IMR-90 (cell line): Measurements from ENCODE around the gene CDC42BPG. TPM values are rescaled to one million over a fixed set of nuclear protein-coding genes. Genes with fewer than 3 reads are reported as not detected.

ENCODE experiments used
- ATAC-seq: fragments of 200-7000 bp; cut with Tn5 transposase; 2 replicates; pipeline ENCODE4 v1.9.1; 2020; ENCODE audit warnings: low read depth, mild to moderate bottlenecking, moderate library complexity
- BruUV-seq: library from RNA; stranded (reverse); fragments of 400-500 nt; replicated peaks from 2 replicates; lab custom pipeline; 2021; lab: Mats Ljungman, UMichigan
- CTCF ChIA-PET: fragments of 300-600 bp; formaldehyde crosslinking; extraction: SDS; loops from one replicate; lab custom pipeline; 2021; ENCODE audit warnings: antibody characterized with exemption; lab: Yijun Ruan, JAX
- POLR2A ChIA-PET: fragments of 300-600 bp; sonication (Branson Sonifier 250); formaldehyde crosslinking; loops from one replicate; lab custom pipeline; 2022; ENCODE audit warnings: antibody characterized with exemption; ENCODE audit not compliant: unreplicated experiment; lab: Charles Lee
- DNase-seq: peaks from one replicate; pipeline ENCODE4 v3.0.0; 2013
- H2AFZ ChIP-seq: replicated peaks from 2 replicates; pipeline ENCODE3; 2013; ENCODE audit warnings: low read length, mild to moderate bottlenecking; ENCODE audit not compliant: poor library complexity
- H2AK5ac ChIP-seq: 2 replicates; pipeline ENCODE4 v1.6.1; 2013; ENCODE audit warnings: low read depth, low read length, inconsistent platforms
- H2AK9ac ChIP-seq: replicated peaks from 2 replicates; pipeline ENCODE3; 2013; ENCODE audit warnings: mild to moderate bottlenecking, low read depth, low read length, moderate library complexity; ENCODE audit not compliant: poor library complexity
- H2BK120ac ChIP-seq: 2 replicates; pipeline ENCODE4 v1.6.1; 2013; ENCODE audit warnings: low read depth, low read length, inconsistent platforms
- H2BK15ac ChIP-seq: 3 replicates; pipeline ENCODE4 v1.6.1; 2013; ENCODE audit warnings: low read depth, low read length, inconsistent platforms
- H2BK20ac ChIP-seq: 2 replicates; pipeline ENCODE4 v1.6.1; 2013; ENCODE audit warnings: low read depth, mild to moderate bottlenecking, inconsistent platforms, low read length, moderate library complexity
- H2BK5ac ChIP-seq: 2 replicates; pipeline ENCODE4 v1.6.1; 2013; ENCODE audit warnings: mild to moderate bottlenecking, low read depth, low read length, inconsistent platforms; ENCODE audit not compliant: poor library complexity, severe bottlenecking
- H3K14ac ChIP-seq: replicated peaks from 2 replicates; pipeline ENCODE4 v1.6.1; 2013; ENCODE audit warnings: low read depth, low read length, inconsistent platforms
- H3K18ac ChIP-seq: 2 replicates; pipeline ENCODE4 v1.6.1; 2013; ENCODE audit warnings: low read depth, low read length, control low read depth
- H3K23ac ChIP-seq: 2 replicates; pipeline ENCODE4 v1.6.1; 2013; ENCODE audit warnings: low read depth, low read length, inconsistent platforms
- H3K27ac ChIP-seq: 2 replicates; pipeline ENCODE4 v1.5.1; 2013; ENCODE audit warnings: mild to moderate bottlenecking, control low read depth, low read length; ENCODE audit not compliant: insufficient read depth
- H3K27me3 ChIP-seq: 2 replicates; pipeline ENCODE4 v1.6.1; 2013; ENCODE audit warnings: low read length; ENCODE audit not compliant: control insufficient read depth, insufficient read depth
- H3K36me3 ChIP-seq: 2 replicates; pipeline ENCODE4 v1.6.1; 2013; ENCODE audit warnings: low read length, mixed read lengths; ENCODE audit not compliant: control insufficient read depth, insufficient read depth
- H3K4ac ChIP-seq: 2 replicates; pipeline ENCODE4 v1.6.1; 2013; ENCODE audit warnings: low read depth, low read length, inconsistent platforms
- H3K4me1 ChIP-seq: 2 replicates; pipeline ENCODE4 v1.6.1; 2013; ENCODE audit warnings: low read length, mixed read lengths; ENCODE audit not compliant: control insufficient read depth, insufficient read depth
- H3K4me2 ChIP-seq: 2 replicates; pipeline ENCODE4 v1.6.1; 2013; ENCODE audit warnings: low read depth, mild to moderate bottlenecking, control low read depth, low read length, moderate library complexity
- H3K4me3 ChIP-seq: 2 replicates; pipeline ENCODE4 v1.5.1; 2013; ENCODE audit warnings: low read depth, mild to moderate bottlenecking, control low read depth, low read length, moderate library complexity; ENCODE audit not compliant: insufficient read depth
- H3K56ac ChIP-seq: 2 replicates; pipeline ENCODE4 v1.6.1; 2013; ENCODE audit warnings: low read length, inconsistent platforms; ENCODE audit not compliant: insufficient read depth; ENCODE audit errors: extremely low read depth
- H3K79me1 ChIP-seq, 2 experiments: 2 replicates each; pipeline ENCODE4 v1.6.1; 2013; ENCODE audit warnings: low read length in 2 of 2, inconsistent platforms in 1 of 2, low read depth in 1 of 2
- H3K9ac ChIP-seq: 2 replicates; pipeline ENCODE4 v1.6.1; 2013; ENCODE audit warnings: low read depth, low read length, control low read depth
- H3K9me1 ChIP-seq: 2 replicates; pipeline ENCODE4 v1.6.1; 2013; ENCODE audit warnings: low read length, inconsistent platforms; ENCODE audit not compliant: insufficient read depth
- H3K9me3 ChIP-seq: 2 replicates; pipeline ENCODE4 v1.6.1; 2013; ENCODE audit warnings: low read length; ENCODE audit not compliant: control insufficient read depth, insufficient read depth
- H4K20me1 ChIP-seq: 2 replicates; pipeline ENCODE4 v1.6.1; 2013; ENCODE audit warnings: low read length, inconsistent platforms; ENCODE audit not compliant: insufficient read depth
- H4K5ac ChIP-seq: 2 replicates; pipeline ENCODE4 v1.6.1; 2013; ENCODE audit warnings: mild to moderate bottlenecking, low read depth, low read length, control low read depth
- H4K8ac ChIP-seq, 2 experiments: 2 replicates each; pipeline ENCODE4 v1.6.1; 2013; ENCODE audit warnings: low read depth in 2 of 2, low read length in 2 of 2, control low read depth in 1 of 2, inconsistent platforms in 1 of 2
- H4K91ac ChIP-seq: 2 replicates; pipeline ENCODE4 v1.6.1; 2013; ENCODE audit warnings: low read depth, low read length, inconsistent platforms; ENCODE audit not compliant: insufficient read depth
- BHLHE40 ChIP-seq: fragments of 150-350 bp; IDR thresholded peaks from 2 replicates; pipeline ENCODE4 v1.6.1; 2016; ENCODE audit warnings: mild to moderate bottlenecking, low read depth, low read length
- CEBPB ChIP-seq: IDR thresholded peaks from 2 replicates; pipeline ENCODE4 v1.6.1; 2012; ENCODE audit warnings: low read depth, low read length, improper control_type of control experiment
- CHD1 ChIP-seq: IDR thresholded peaks from 2 replicates; pipeline ENCODE4 v1.6.1; 2012; ENCODE audit warnings: low read depth, low read length, improper control_type of control experiment
- CTCF ChIP-seq: conservative IDR thresholded peaks from 2 replicates; pipeline ENCODE4 v1.5.1; 2012; ENCODE audit warnings: mild to moderate bottlenecking, low read depth, low read length, improper control_type of control experiment
- ELK1 ChIP-seq: fragments of 150-350 bp; IDR thresholded peaks from 2 replicates; pipeline ENCODE4 v1.6.1; 2016; ENCODE audit warnings: low read depth, mild to moderate bottlenecking, low read length, moderate library complexity, borderline replicate concordance
- MAZ ChIP-seq: IDR thresholded peaks from 2 replicates; pipeline ENCODE4 v1.6.1; 2012; ENCODE audit warnings: low read depth, mild to moderate bottlenecking, low read length, improper control_type of control experiment, moderate library complexity, borderline replicate concordance
- MXI1 ChIP-seq: IDR thresholded peaks from 2 replicates; pipeline ENCODE4 v1.6.1; 2012; ENCODE audit warnings: low read depth, mild to moderate bottlenecking, low read length, moderate library complexity, borderline replicate concordance
- NFE2L2 ChIP-seq: fragments of 150-350 bp; IDR thresholded peaks from 2 replicates; pipeline ENCODE4 v1.6.1; 2016; ENCODE audit warnings: low read depth, mild to moderate bottlenecking, low read length
- POLR2A ChIP-seq: IDR thresholded peaks from 2 replicates; pipeline ENCODE4 v1.6.1; 2012; ENCODE audit warnings: mild to moderate bottlenecking, low read depth, low read length
- RCOR1 ChIP-seq: IDR thresholded peaks from 2 replicates; pipeline ENCODE4 v1.6.1; 2012; ENCODE audit warnings: mild to moderate bottlenecking, low read length, improper control_type of control experiment; ENCODE audit not compliant: insufficient replicate concordance
- RFX5 ChIP-seq: IDR thresholded peaks from 2 replicates; pipeline ENCODE4 v1.8.0; 2012; ENCODE audit warnings: low read depth, mild to moderate bottlenecking, low read length, moderate library complexity
- SMC3 ChIP-seq: fragments of 150-350 bp; IDR thresholded peaks from 2 replicates; pipeline ENCODE4 v1.6.1; 2016; ENCODE audit warnings: low read depth, mild to moderate bottlenecking, antibody characterized with exemption, low read length, moderate library complexity
- WGBS, 2 experiments: methylation state at CpG; one replicate each; pipeline versions ENCODE4 v1.1.5 to v1.1.7; 2013; ENCODE audit warnings: missing lambda C conversion rate in 2 of 2; ENCODE audit not compliant: insufficient read length in 1 of 2; ENCODE audit errors: extremely low coverage in 2 of 2; 5-methylcytosine and 5-hydroxymethylcytosine counted together
- dilution Hi-C: fragments of 300-500 bp; cut with HindIII; formaldehyde crosslinking; loops from one replicate; pipeline ENCODE4 v1.14.3; 2018; ENCODE audit warnings: low sequenced_read_pairs; ENCODE audit not compliant: unreplicated experiment
- in situ Hi-C: fragments of 300-500 bp; cut with MboI; formaldehyde crosslinking; loops from 3 replicates; pipeline ENCODE4 v1.14.3; 2019; ENCODE audit warnings: low sequenced_read_pairs, inconsistent platforms, mixed read lengths
- intact Hi-C: fragments of 100-400 bp; cut with micrococcal nuclease; formaldehyde crosslinking; loops from 2 replicates; pipeline ENCODE4 v1.10.0; 2022
- polyA plus RNA-seq, 3 experiments: library from polyadenylated mRNA; depleted of rRNA; stranded (reverse); fragments of >200 nt; gene quantifications; 2 replicates each; pipeline ENCODE4 v1.2.3, GENCODE V29; 2012; ENCODE audit warnings: low replicate concordance in 1 of 3
- total RNA-seq: library from RNA; depleted of rRNA; stranded (reverse); fragments of >200 nt; gene quantifications from 2 replicates; pipeline ENCODE4 v1.2.3, GENCODE V29; 2012

CDC42BPG gene
- total and polyA plus RNA-seq, 2 of the 4 experiments (the other 2 are of a cell fraction), result under 0.01 to 0.12 TPM

DNA sequence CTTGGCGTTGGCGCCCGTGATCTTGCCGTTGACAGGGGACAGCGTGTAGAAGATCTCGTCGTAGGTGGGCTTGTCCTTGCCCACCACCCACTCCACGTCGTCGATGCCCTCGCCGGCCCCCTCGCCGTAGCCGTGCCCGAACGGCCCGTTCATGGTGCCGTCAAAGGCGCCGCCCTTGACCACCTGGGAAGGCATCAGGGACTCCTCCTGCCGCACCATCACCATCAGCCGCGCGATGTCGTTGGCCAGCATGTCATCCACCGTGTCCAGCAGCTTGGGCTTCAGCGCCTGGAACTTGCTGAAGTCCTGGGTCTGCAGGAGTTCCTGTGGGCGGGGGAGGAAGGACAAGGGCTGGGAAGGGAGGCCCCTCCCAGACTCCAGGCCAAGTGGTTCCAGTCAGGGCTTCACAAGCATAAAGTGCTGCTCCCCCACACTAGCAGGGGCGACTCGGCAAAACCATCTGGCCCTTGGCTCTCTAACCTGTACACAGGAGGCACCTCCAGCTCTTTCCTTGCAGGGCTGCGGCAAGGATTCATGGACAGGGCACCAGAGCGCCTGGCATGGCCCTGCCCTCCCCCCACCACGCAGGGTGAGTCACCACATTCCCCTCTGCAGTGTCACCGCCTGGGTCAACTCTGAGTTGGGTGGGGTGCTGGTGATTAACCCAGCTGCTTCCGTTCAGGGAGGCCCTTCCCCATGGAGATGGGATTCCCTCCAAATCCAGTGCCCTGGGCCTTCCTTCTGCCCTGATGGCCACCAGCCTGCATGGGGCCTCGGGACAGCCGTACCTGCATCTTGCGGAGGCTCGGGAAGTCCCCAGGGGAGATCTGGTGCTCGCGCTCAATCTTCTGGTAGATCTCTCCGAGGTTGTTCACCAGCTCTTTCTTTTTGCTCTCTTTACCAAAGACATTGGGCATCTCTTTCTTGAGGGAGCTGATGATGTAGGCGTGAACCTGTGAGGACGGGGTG, 10.4 kb upstream of the CDC42BPG start:
- Histone ChIP-seq H3K36me3 (peaks cover 49% of the 10 kb centered on the region), H3K56ac (peak overlapping the region; percentile 66), H3K9me3 (no peaks in the 10 kb centered on the region), H2BK15ac (peak overlapping the region; percentile 99), H3K4me3 (no peak overlapping the region), H3K18ac (peak overlapping the region; percentile 67), H3K79me1 (peaks cover 28 to 83% of the 10 kb centered on the region in 2 experiments), H3K9me1 (peaks cover 25% of the 10 kb centered on the region), H4K5ac (peak overlapping the region; percentile 25), H3K9ac (no peak overlapping the region), H3K4ac (peak overlapping the region; percentile 99), H4K20me1 (peaks cover 5% of the 10 kb centered on the region; the same call in 1 of the 2 replicates), H3K23ac (peak overlapping the region; percentile 93), H4K8ac (peak overlapping the region; percentile 78 to 96), H2BK120ac (peak overlapping the region; percentile 95), H3K27me3 (no peaks in the 10 kb centered on the region), H3K27ac (peak overlapping the region; percentile 74), H2AK5ac (peak overlapping the region; percentile 100), H4K91ac (peak overlapping the region; percentile 97), H2BK5ac (peak overlapping the region; percentile 85), H2AFZ (peak overlapping the region; percentile 82), H3K14ac (peak overlapping the region; percentile 98), H3K4me2 (peak overlapping the region; percentile 8), H2AK9ac (peak overlapping the region; percentile 97), H2BK20ac (peak overlapping the region; percentile 93), H3K4me1 (peaks cover 33% of the 10 kb centered on the region)
- WGBS, 2 experiments, result 79% methylated on average over 24 of the region's 45 CpGs; no CpG with 5 or more reads in 1 of the 2 experiments
- in situ Hi-C loops, result no loop called here
- ATAC-seq, result peak; percentile 81
- DNase-seq, result peak; percentile 91
- dilution Hi-C loops, result no loop called here
- POLR2A ChIA-PET, result no interaction called here
- CTCF ChIA-PET, result interaction anchor here (0.6 to 1.0 kb wide), 3 partner anchors 33 to 39 kb away, joined by 3 to 4 read pairs (median 3); no protein-coding TSS in a partner anchor
- no TSS peak for BruUV-seq
- intact Hi-C loops, result loop anchor here (2.0 kb wide), 1 partner anchor 62 kb away; the partner anchor contains the start of gene ATG2A
- no peak for TF ChIP-seq MXI1
- no peak for TF ChIP-seq CTCF
- no peak for TF ChIP-seq CHD1
- TF ChIP-seq ELK1, result no peak
- TF ChIP-seq NFE2L2, result peak; percentile 57
- TF ChIP-seq SMC3, result 0 out of 2 replicates have a peak, but pooled peaks have one; percentile 18
- TF ChIP-seq BHLHE40, result peak; percentile 73
- TF ChIP-seq RFX5, result no peak
- peak; percentile 85 for TF ChIP-seq MAZ
- no peak; the same call in 1 of the 2 replicates for TF ChIP-seq POLR2A
- TF ChIP-seq CEBPB, result no peak
- peak; percentile 84 for TF ChIP-seq RCOR1
